Measurements from ENCODE around the gene RFFL. TPM values are rescaled to one million over a fixed set of nuclear protein-coding genes. Genes with fewer than 3 reads are reported as not detected.
"Not testable (repeated sequence)": the region's sequence is repeated elsewhere in the genome, so short reads cannot be mapped to it uniquely, and the experiment has no call there.

The RFFL gene
- total RNA-seq, 6 donors from 2014 or later, result 17.6 to 30.8 (median 25.3) TPM

DNA sequence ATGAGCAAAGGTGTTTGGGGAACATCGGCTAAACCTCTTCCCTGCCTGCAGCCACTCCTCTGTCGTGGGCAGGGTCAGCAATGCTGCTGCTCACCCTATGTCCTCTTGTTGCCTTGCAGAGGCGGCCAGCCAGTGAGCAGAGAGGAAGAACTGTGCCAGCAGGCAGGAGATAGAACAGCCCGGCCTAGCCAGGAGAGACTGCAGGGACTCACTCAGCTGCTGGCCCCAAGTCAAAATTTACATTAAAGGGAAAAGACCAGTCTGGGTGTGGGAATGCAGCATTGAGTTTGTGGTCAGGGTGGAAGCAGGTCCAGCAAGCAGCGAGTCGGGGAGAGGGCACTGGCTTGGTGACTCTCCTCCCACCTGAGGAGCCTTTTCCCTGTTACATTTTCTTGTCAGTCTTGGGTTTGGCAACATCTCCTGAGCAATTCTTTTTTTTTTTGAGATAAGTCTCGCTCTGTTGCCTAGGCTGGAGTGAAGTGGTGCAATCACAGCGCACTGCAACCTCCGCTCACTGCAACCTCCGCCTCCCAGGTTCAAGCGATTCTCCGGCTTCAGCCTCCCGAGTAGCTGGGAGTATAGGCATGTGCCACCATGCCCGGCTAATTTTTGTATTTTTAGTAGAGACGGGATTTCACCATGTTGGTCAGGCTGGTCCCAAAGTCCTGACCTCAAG lies 60.5 kb downstream of the RFFL start:
- DNase-seq, result no peak
- Histone ChIP-seq H3K4me3 (no peak overlapping the region), H3K36me3 (peaks cover 0 to 81% (median 32%) of the 10 kb centered on the region in 4 donors), H3K9me3 (no peaks in the 10 kb centered on the region), H3K27me3 (no peaks in the 10 kb centered on the region), H3K27ac (no peak overlapping the region), H3K4me1 (peaks cover 0 to 5% (median under 1%) of the 10 kb centered on the region in 4 donors)
- no peak for ATAC-seq (ENCODE audit: low FRiP score in 2 of 2)
- 79 to 90% methylated on average over 14 to 15 of the region's 15 CpGs for WGBS, 2 donors
- TF ChIP-seq EP300 (IDR thresholded peaks at IDR 0.05), result no peak
- no peak for TF ChIP-seq POLR2AphosphoS5 (IDR thresholded peaks at IDR 0.05)
- no peak for TF ChIP-seq POLR2A (IDR thresholded peaks at IDR 0.05)
- TF ChIP-seq, protein P1, sequence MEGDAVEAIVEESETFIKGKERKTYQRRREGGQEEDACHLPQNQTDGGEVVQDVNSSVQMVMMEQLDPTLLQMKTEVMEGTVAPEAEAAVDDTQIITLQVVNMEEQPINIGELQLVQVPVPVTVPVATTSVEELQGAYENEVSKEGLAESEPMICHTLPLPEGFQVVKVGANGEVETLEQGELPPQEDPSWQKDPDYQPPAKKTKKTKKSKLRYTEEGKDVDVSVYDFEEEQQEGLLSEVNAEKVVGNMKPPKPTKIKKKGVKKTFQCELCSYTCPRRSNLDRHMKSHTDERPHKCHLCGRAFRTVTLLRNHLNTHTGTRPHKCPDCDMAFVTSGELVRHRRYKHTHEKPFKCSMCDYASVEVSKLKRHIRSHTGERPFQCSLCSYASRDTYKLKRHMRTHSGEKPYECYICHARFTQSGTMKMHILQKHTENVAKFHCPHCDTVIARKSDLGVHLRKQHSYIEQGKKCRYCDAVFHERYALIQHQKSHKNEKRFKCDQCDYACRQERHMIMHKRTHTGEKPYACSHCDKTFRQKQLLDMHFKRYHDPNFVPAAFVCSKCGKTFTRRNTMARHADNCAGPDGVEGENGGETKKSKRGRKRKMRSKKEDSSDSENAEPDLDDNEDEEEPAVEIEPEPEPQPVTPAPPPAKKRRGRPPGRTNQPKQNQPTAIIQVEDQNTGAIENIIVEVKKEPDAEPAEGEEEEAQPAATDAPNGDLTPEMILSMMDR (IDR thresholded peaks at IDR 0.05), result no peak

DNA sequence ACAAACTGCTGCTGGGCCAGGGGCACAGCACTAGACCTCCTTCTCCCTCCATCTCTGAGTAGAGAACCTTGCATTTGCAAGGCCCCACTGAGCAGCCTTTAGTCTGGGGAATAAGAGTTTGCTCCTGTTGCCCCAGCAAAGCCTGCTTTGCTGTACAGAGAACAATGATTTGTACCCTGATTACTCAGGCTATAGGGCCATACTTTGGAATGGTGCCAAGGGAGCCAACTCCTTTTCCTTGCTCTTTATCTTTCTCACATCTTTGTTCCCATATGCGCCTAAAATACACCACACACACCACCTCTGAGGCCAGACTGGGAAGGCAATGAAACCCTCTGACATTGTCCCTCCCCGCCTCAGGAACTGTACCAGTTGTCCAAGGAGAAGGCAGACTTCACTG lies 62.0 kb downstream of the RFFL start:
- Histone ChIP-seq H3K27ac (no peak overlapping the region), H3K4me1 (peaks cover 9 to 16% (median 12%) of the 10 kb centered on the region in 4 donors), H3K4me3 (no peak overlapping the region), H3K27me3 (no peaks in the 10 kb centered on the region), H3K9me3 (no peaks in the 10 kb centered on the region), H3K36me3 (peaks cover 0 to 73% (median 26%) of the 10 kb centered on the region in 4 donors)
- DNase-seq (no peak), ATAC-seq (ENCODE audit: low FRiP score in 2 of 2) (no peak)
- TF ChIP-seq POLR2A (IDR thresholded peaks at IDR 0.05) (no peak), POLR2AphosphoS5 (IDR thresholded peaks at IDR 0.05) (no peak), EP300 (IDR thresholded peaks at IDR 0.05) (no peak)
- TF ChIP-seq, protein P1 (IDR thresholded peaks at IDR 0.05), result no peak
- 75 to 86% methylated on average over 2 of the region's 2 CpGs for WGBS, 2 donors

DNA sequence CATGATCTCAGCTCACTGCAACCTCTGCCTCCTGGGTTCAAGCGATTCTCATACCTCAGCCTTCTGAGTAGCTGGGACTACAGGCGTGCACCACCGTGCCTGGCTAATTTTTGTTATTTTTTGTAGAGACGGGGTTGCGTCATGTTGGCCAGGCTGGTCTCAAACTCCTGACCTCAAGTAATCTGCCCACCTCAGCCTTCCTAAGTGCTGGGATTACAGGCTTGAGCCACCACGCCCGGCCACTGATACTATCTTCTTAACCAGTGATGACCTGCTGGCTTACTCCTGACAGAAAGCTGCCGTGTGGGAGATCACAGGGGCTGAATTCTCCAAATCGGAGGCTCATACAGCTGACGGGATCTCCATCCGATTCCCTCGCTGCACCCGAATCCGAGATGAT lies 62.5 kb downstream of the RFFL start:
- DNase-seq; H3K9me3 ChIP-seq; H3K27ac ChIP-seq; H3K27me3 ChIP-seq; H3K4me3 ChIP-seq; ATAC-seq (ENCODE audit: low FRiP score in 2 of 2): not testable (repeated sequence)
- WGBS, 2 donors, result 92 to 95% methylated on average over 14 of the region's 14 CpGs
- Histone ChIP-seq H3K36me3 (peaks cover 0 to 79% (median 28%) of the 10 kb centered on the region in 4 donors), H3K4me1 (peaks cover 9 to 16% (median 13%) of the 10 kb centered on the region in 4 donors)

DNA sequence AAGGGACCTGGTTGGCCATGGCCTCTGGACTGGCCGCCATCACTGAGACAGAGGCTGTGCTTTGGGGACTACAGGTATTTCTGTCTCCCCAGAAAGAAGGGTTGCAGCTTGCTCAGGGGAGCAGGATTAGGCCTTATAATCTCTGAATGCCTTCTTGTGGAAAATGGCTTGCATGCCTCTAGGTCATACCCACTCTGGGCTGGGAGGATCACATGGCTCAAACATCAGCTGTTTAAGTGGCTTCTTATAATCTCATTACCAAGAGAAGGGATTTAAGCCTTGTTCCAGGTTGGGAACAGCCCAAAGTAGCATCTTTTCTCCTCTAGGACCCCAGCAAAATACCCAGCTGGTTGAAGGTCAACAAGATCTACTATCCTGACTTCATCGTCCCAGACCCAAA lies 64.1 kb downstream of the RFFL start:
- ATAC-seq (ENCODE audit: low FRiP score in 2 of 2), result no peak
- no peak for DNase-seq
- TF ChIP-seq EP300 (IDR thresholded peaks at IDR 0.05), result no peak
- no peak for TF ChIP-seq POLR2A (IDR thresholded peaks at IDR 0.05)
- TF ChIP-seq POLR2AphosphoS5 (IDR thresholded peaks at IDR 0.05), result no peak
- TF ChIP-seq, protein P1 (IDR thresholded peaks at IDR 0.05), result no peak
- H3K9me3 ChIP-seq, result no peaks in the 10 kb centered on the region
- H3K36me3 ChIP-seq, result peaks cover 0 to 85% (median 39%) of the 10 kb centered on the region in 4 donors
- no peak overlapping the region for H3K27ac ChIP-seq
- no peaks in the 10 kb centered on the region for H3K27me3 ChIP-seq
- no peak overlapping the region for H3K4me3 ChIP-seq
- WGBS, 2 donors, result 100% methylated on average over 1 to 2 of the region's 2 CpGs
- H3K4me1 ChIP-seq, result peaks cover 9 to 16% (median 13%) of the 10 kb centered on the region in 4 donors

DNA sequence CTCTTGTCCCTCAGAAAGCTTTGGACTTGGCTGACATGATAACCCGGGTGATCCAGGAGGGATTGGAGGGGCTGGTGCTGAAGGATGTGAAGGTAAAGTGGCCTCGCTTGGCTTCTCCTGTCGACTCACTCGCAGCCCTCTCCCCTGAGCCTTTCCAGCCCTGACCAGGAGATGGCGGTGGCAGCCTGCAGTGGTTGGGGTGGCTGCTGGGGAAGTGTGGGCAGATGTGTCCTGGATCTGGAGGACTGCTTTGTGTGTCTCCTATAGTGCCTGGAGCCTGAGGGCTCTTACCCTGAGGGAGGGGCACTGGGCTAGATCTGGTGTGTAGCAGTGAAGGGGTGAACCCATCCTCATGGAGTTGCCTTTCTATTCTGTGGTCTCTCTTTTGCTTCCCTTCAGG lies 65.3 kb downstream of the RFFL start:
- 55 to 65% methylated on average over 5 of the region's 5 CpGs for WGBS, 2 donors
- H3K4me3 ChIP-seq, result no peak overlapping the region
- TF ChIP-seq, protein P1 (IDR thresholded peaks at IDR 0.05), result peak; percentile 63 to 84 (median 76)
- no peak for TF ChIP-seq EP300 (IDR thresholded peaks at IDR 0.05)
- TF ChIP-seq POLR2AphosphoS5 (IDR thresholded peaks at IDR 0.05), result no peak
- no peak for TF ChIP-seq POLR2A (IDR thresholded peaks at IDR 0.05)
- H3K36me3 ChIP-seq, result peaks cover 0 to 85% (median 42%) of the 10 kb centered on the region in 4 donors
- H3K27me3 ChIP-seq, result no peaks in the 10 kb centered on the region
- DNase-seq (peak; percentile 73 to 78), ATAC-seq (ENCODE audit: low FRiP score in 2 of 2) (peak; percentile 77 to 87)
- H3K27ac ChIP-seq, result peak overlapping the region; percentile 27 to 54 (median 49)
- peaks cover 9 to 16% (median 13%) of the 10 kb centered on the region in 4 donors for H3K4me1 ChIP-seq
- H3K9me3 ChIP-seq, result no peaks in the 10 kb centered on the region
